Muscle layer of duodenum (tissue), 2 donors: ENCODE measurements around the gene PFKFB4.

Experiments used
- H3K27ac ChIP-seq: one replicate; pipeline ENCODE4 v1.7.0; 2013; ENCODE audit warnings: mild to moderate bottlenecking, low read length
- H3K27me3 ChIP-seq: one replicate; pipeline ENCODE4 v1.7.0; 2013; ENCODE audit warnings: low read depth, mild to moderate bottlenecking, control low read depth, low read length
- H3K36me3 ChIP-seq, 2 donors: one replicate each; pipeline ENCODE4 v1.7.0; 2013; ENCODE audit warnings: low read length in 2 of 2, control low read depth in 1 of 2, mild to moderate bottlenecking in 1 of 2; ENCODE audit not compliant: insufficient read depth in 2 of 2, control insufficient read depth in 1 of 2
- H3K4me1 ChIP-seq, 2 donors: one replicate each; pipeline ENCODE4 v1.7.0; 2013; ENCODE audit warnings: low read length in 2 of 2, mild to moderate bottlenecking in 2 of 2, control low read depth in 1 of 2, moderate library complexity in 1 of 2; ENCODE audit not compliant: insufficient read depth in 2 of 2, control insufficient read depth in 1 of 2
- H3K4me3 ChIP-seq, 2 donors: one replicate each; pipeline ENCODE4 v1.7.0; 2013; ENCODE audit warnings: low read length in 2 of 2, low read depth in 1 of 2, mild to moderate bottlenecking in 1 of 2
- H3K9me3 ChIP-seq, 2 donors: one replicate each; pipeline ENCODE4 v1.7.0; 2013; ENCODE audit warnings: low read length in 2 of 2, control low read depth in 1 of 2, mild to moderate bottlenecking in 1 of 2; ENCODE audit not compliant: control insufficient read depth in 1 of 2
- donor health status: healthy.

The PFKFB4 gene

GRCh38 chr3:48556796-48557626 lies at the start of gene PFKFB4:
Gene PFKFB4, minus strand, starts transcription at chr3:48556803. Its CDS starts 26 bp downstream, at chr3:48556777.
- Histone ChIP-seq H3K9me3 (no peaks in the 10 kb centered on the region), H3K4me1 (peaks cover 12 to 42% of the 10 kb centered on the region in 2 donors), H3K4me3 (peak within 1 kb of the TSS; percentile 74 to 86), H3K27me3 (no peaks in the 10 kb centered on the region), H3K36me3 (no peaks in the 10 kb centered on the region), H3K27ac (peak within 1 kb of the TSS; percentile 62)

GRCh38 chr3:48601622-48601994 lies 45.0 kb upstream of the PFKFB4 start:
- H3K9me3 ChIP-seq: no peaks in the 10 kb centered on the region
- H3K4me1 ChIP-seq: peaks cover 9 to 28% of the 10 kb centered on the region in 2 donors
- H3K4me3 ChIP-seq: no peak overlapping the region
- no peaks in the 10 kb centered on the region for H3K27me3 ChIP-seq
- peaks cover 77 to 90% of the 10 kb centered on the region in 2 donors for H3K36me3 ChIP-seq
- H3K27ac ChIP-seq: no peak overlapping the region

GRCh38 chr3:48600711-48601621 lies 44.4 kb upstream of the PFKFB4 start:
- H3K9me3 ChIP-seq: no peaks in the 10 kb centered on the region
- H3K4me3 ChIP-seq: no peak overlapping the region
- peaks cover 76 to 85% of the 10 kb centered on the region in 2 donors for H3K36me3 ChIP-seq
- H3K27ac ChIP-seq: no peak overlapping the region
- H3K4me1 ChIP-seq: peaks cover 9 to 28% of the 10 kb centered on the region in 2 donors
- no peaks in the 10 kb centered on the region for H3K27me3 ChIP-seq

- Histone ChIP-seq H3K27me3 (no peaks in the 10 kb centered on the region), H3K36me3 (peaks cover 63 to 72% of the 10 kb centered on the region in 2 donors), H3K9me3 (no peaks in the 10 kb centered on the region), H3K27ac (peak overlapping the region; percentile 88), H3K4me3 (no peak overlapping the region), H3K4me1 (peaks cover 13 to 39% of the 10 kb centered on the region in 2 donors)
These were observed 43.1 kb upstream of the PFKFB4 start for GRCh38 chr3:48599509-48600285.

- Histone ChIP-seq H3K27me3 (peaks cover 4% of the 10 kb centered on the region), H3K9me3 (no peaks in the 10 kb centered on the region), H3K27ac (peak overlapping the region; percentile 88), H3K4me3 (no peak overlapping the region), H3K4me1 (peaks cover 13 to 44% of the 10 kb centered on the region in 2 donors), H3K36me3 (peaks cover 57 to 66% of the 10 kb centered on the region in 2 donors)
These were observed 42.5 kb upstream of the PFKFB4 start for GRCh38 chr3:48599077-48599501.

GRCh38 chr3:48598323-48599076 lies 41.9 kb upstream of the PFKFB4 start:
- Histone ChIP-seq H3K4me1 (peaks cover 13 to 44% of the 10 kb centered on the region in 2 donors), H3K27me3 (peaks cover 4% of the 10 kb centered on the region), H3K9me3 (no peaks in the 10 kb centered on the region), H3K27ac (peak overlapping the region; percentile 88), H3K4me3 (no peak overlapping the region), H3K36me3 (peaks cover 51 to 60% of the 10 kb centered on the region in 2 donors)

GRCh38 chr3:48597408-48597800 lies 40.8 kb upstream of the PFKFB4 start:
- H3K27me3 ChIP-seq: peaks cover 4% of the 10 kb centered on the region
- peaks cover 13 to 44% of the 10 kb centered on the region in 2 donors for H3K4me1 ChIP-seq
- H3K9me3 ChIP-seq: no peaks in the 10 kb centered on the region
- H3K36me3 ChIP-seq: peaks cover 42 to 49% of the 10 kb centered on the region in 2 donors
- H3K4me3 ChIP-seq: no peak overlapping the region
- H3K27ac ChIP-seq: peak overlapping the region; percentile 88

GRCh38 chr3:48596676-48597407 lies 40.2 kb upstream of the PFKFB4 start:
- peaks cover 42 to 43% of the 10 kb centered on the region in 2 donors for H3K36me3 ChIP-seq
- peaks cover 4% of the 10 kb centered on the region for H3K27me3 ChIP-seq
- no peak overlapping the region for H3K4me3 ChIP-seq
- peaks cover 13 to 44% of the 10 kb centered on the region in 2 donors for H3K4me1 ChIP-seq
- H3K9me3 ChIP-seq: no peaks in the 10 kb centered on the region
- H3K27ac ChIP-seq: peak overlapping the region; percentile 88

- Histone ChIP-seq H3K36me3 (peaks cover 36% of the 10 kb centered on the region in 2 donors), H3K4me1 (peaks cover 13 to 44% of the 10 kb centered on the region in 2 donors), H3K4me3 (no peak overlapping the region), H3K27ac (peak overlapping the region; percentile 16), H3K27me3 (peaks cover 4% of the 10 kb centered on the region), H3K9me3 (no peaks in the 10 kb centered on the region)
These were observed 39.6 kb upstream of the PFKFB4 start for GRCh38 chr3:48596157-48596556.
